ENCODE data around the gene MACROD1. TPM values are rescaled to one million over a fixed set of nuclear protein-coding genes. Genes with fewer than 3 reads are reported as not detected.

MACROD1 gene
- total and polyA plus RNA-seq, 8 donors: 13.5 to 25.1 (median 20.3) TPM

GRCh38 chr11:64068705-64069400, 97.1 kb downstream of the MACROD1 start:
- DNase-seq (no peak), ATAC-seq (no peak)
- Histone ChIP-seq H3K36me3 (no peaks in the 10 kb centered on the region), H3K9me3 (no peaks in the 10 kb centered on the region), H3K4me3 (no peak overlapping the region), H3K27ac (no peak overlapping the region), H3K27me3 (no peaks in the 10 kb centered on the region), H3K4me1 (peaks cover 0 to 1% of the 10 kb centered on the region in 2 donors)
- TF ChIP-seq, protein P1, sequence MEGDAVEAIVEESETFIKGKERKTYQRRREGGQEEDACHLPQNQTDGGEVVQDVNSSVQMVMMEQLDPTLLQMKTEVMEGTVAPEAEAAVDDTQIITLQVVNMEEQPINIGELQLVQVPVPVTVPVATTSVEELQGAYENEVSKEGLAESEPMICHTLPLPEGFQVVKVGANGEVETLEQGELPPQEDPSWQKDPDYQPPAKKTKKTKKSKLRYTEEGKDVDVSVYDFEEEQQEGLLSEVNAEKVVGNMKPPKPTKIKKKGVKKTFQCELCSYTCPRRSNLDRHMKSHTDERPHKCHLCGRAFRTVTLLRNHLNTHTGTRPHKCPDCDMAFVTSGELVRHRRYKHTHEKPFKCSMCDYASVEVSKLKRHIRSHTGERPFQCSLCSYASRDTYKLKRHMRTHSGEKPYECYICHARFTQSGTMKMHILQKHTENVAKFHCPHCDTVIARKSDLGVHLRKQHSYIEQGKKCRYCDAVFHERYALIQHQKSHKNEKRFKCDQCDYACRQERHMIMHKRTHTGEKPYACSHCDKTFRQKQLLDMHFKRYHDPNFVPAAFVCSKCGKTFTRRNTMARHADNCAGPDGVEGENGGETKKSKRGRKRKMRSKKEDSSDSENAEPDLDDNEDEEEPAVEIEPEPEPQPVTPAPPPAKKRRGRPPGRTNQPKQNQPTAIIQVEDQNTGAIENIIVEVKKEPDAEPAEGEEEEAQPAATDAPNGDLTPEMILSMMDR (IDR thresholded peaks at IDR 0.05): no peak
- intact Hi-C loops (cut with DNase I): no loop called here

GRCh38 chr11:64067230-64067993, 98.5 kb downstream of the MACROD1 start:
- ATAC-seq (no peak), DNase-seq (no peak)
- Histone ChIP-seq H3K9me3 (no peaks in the 10 kb centered on the region), H3K36me3 (no peaks in the 10 kb centered on the region), H3K4me3 (no peak overlapping the region), H3K4me1 (no peaks in the 10 kb centered on the region), H3K27ac (no peak overlapping the region), H3K27me3 (peaks cover 0 to 10% of the 10 kb centered on the region in 2 donors)
- intact Hi-C loops (cut with DNase I): no loop called here
- TF ChIP-seq, protein P1 (IDR thresholded peaks at IDR 0.05): no peak

- TF ChIP-seq, protein P1 (IDR thresholded peaks at IDR 0.05): no peak
- ATAC-seq (no peak), DNase-seq (no peak)
- peaks cover 0 to 7% of the 10 kb centered on the region in 2 donors for H3K4me1 ChIP-seq
- no peak overlapping the region for H3K27ac ChIP-seq
- no peak overlapping the region for H3K4me3 ChIP-seq
- no peaks in the 10 kb centered on the region for H3K36me3 ChIP-seq
- H3K9me3 ChIP-seq: no peaks in the 10 kb centered on the region
- intact Hi-C loops (cut with DNase I): no loop called here
- H3K27me3 ChIP-seq: peaks cover 0 to 27% of the 10 kb centered on the region in 2 donors
Observed at GRCh38 chr11:64065712-64066111, 100.2 kb downstream of the MACROD1 start.

- TF ChIP-seq, protein P1 (IDR thresholded peaks at IDR 0.05): no peak
- Histone ChIP-seq H3K4me1 (peaks cover 0 to 12% of the 10 kb centered on the region in 2 donors), H3K36me3 (no peaks in the 10 kb centered on the region), H3K4me3 (no peak overlapping the region), H3K9me3 (no peaks in the 10 kb centered on the region), H3K27ac (no peak overlapping the region), H3K27me3 (peaks cover 0 to 33% of the 10 kb centered on the region in 2 donors)
- ATAC-seq: no peak
- DNase-seq: no peak
- intact Hi-C loops (cut with DNase I): no loop called here
Observed at GRCh38 chr11:64065141-64065465, 100.8 kb downstream of the MACROD1 start.

DNA sequence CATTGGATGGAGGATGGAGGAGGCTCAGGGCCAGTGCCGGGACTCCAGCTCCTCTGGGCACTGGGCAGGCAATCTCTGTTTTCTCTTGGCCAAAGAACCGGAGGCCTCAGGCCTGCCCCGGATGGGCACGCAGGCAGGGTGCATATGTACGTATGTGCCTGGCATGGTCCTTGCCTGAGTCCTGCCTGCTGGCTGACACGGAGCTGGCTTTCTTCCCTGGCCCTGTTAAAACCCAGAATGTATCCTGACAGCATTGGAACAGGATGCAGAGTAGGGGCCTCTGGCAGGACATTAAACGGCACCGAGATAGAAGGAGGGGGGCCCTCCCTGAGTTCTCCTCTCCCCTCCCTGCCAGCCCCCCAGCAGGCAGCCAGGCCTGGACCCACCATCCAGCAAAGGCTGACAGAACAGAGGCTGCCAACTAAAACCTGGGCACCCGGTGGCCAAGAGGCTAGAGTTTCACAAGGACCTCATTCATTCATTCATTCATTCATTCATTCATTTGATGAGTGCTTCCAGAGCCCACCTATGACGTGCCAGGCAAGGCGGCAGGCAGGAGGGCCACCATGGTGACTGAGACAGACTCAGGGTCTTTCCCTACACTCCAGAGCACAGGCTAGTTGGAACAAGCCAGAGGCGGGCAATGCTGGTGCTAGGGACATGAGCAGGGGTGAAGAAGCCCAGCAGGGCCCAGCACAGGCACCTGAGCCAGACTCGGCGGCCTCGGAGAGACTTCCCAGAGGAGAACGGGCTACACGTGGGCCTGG, 101.4 kb downstream of the MACROD1 start:
- intact Hi-C loops (cut with DNase I): no loop called here
- Histone ChIP-seq H3K36me3 (no peaks in the 10 kb centered on the region), H3K4me3 (no peak overlapping the region), H3K27me3 (peaks cover 0 to 38% of the 10 kb centered on the region in 2 donors), H3K27ac (no peak overlapping the region), H3K4me1 (peaks cover 0 to 12% of the 10 kb centered on the region in 2 donors), H3K9me3 (no peaks in the 10 kb centered on the region)
- no peak for ATAC-seq
- TF ChIP-seq, protein P1 (IDR thresholded peaks at IDR 0.05): no peak
- DNase-seq: no peak
